Activated naive CD4-positive, alpha-beta T cell treated with anti-CD3 and anti-CD28 coated beads, Interleukin-2, amount 10 ng/mL, durations not matched to agents 7 days and 5 days (primary cell): ENCODE results near the gene TMED1.
"Not testable (repeated sequence)": the region's sequence is repeated elsewhere in the genome, so short reads cannot be mapped to it uniquely, and the experiment has no call there.

ENCODE experiments used
- CTCF ChIA-PET: fragments of 350-600 bp; sonication (Branson Sonifier 250); formaldehyde crosslinking; loops from one replicate; lab custom pipeline; 2021; ENCODE audit warnings: antibody characterized with exemption; lab: Charles Lee
- DNase-seq: peaks from one replicate; pipeline ENCODE4 v3.0.0-alpha.2; 2020
- H3K27ac Mint-ChIP-seq: one replicate; pipeline ENCODE4 v1.8.0; 2021; ENCODE audit warnings: mild to moderate bottlenecking, moderate library complexity, mixed read lengths
- H3K27me3 Mint-ChIP-seq: one replicate; pipeline ENCODE4 v1.8.0; 2021; ENCODE audit warnings: mild to moderate bottlenecking, mixed read lengths
- H3K36me3 Mint-ChIP-seq: one replicate; pipeline ENCODE4 v1.8.0; 2021; ENCODE audit warnings: mixed read lengths
- H3K4me1 Mint-ChIP-seq: one replicate; pipeline ENCODE4 v1.8.0; 2021; ENCODE audit warnings: mixed read lengths
- H3K4me3 Mint-ChIP-seq: one replicate; pipeline ENCODE4 v1.8.0; 2021; ENCODE audit warnings: mild to moderate bottlenecking, moderate library complexity, mixed read lengths
- H3K9me3 Mint-ChIP-seq: one replicate; pipeline ENCODE4 v1.8.0; 2021; ENCODE audit warnings: mixed read lengths

The TMED1 gene

GRCh38 chr19:10835754-10836478 lies at the start of gene TMED1:
TSS of gene TMED1 (minus strand) at chr19:10836212. CDS start at chr19:10836191, 21 bp downstream.
- peak; percentile 99 for DNase-seq
- CTCF ChIA-PET, result interaction anchor here (0.6 to 4.9 kb wide), 8 partner anchors 9 to 682 kb away, joined by 3 to 37 read pairs (median 4); partner anchors contain the start of gene DNM2
- Mint-ChIP-seq H3K27ac (peak within 1 kb of the TSS; percentile 98), H3K9me3 (peaks cover 13% of the 10 kb centered on the region), H3K4me3 (peak within 1 kb of the TSS; percentile 91), H3K27me3 (peaks cover 4% of the 10 kb centered on the region), H3K4me1 (peaks cover 15% of the 10 kb centered on the region), H3K36me3 (peaks cover 24% of the 10 kb centered on the region)

- Mint-ChIP-seq H3K4me3 (no peak overlapping the region), H3K9me3 (no peaks in the 10 kb centered on the region), H3K4me1 (no peaks in the 10 kb centered on the region), H3K27me3 (no peaks in the 10 kb centered on the region), H3K36me3 (no peaks in the 10 kb centered on the region), H3K27ac (no peak overlapping the region)
- DNase-seq, result no peak
- CTCF ChIA-PET, result no interaction called here
Observed at GRCh38 chr19:10885201-10886169, 49.5 kb upstream of the TMED1 start.

GRCh38 chr19:10884274-10884673 lies 48.3 kb upstream of the TMED1 start:
- H3K4me3 Mint-ChIP-seq, result no peak overlapping the region
- CTCF ChIA-PET, result interaction anchor here (1.4 kb wide), 1 partner anchor 21 kb away, joined by 3 read pairs; no protein-coding TSS in a partner anchor
- H3K36me3 Mint-ChIP-seq, result peaks cover 1% of the 10 kb centered on the region
- H3K27ac Mint-ChIP-seq, result no peak overlapping the region
- DNase-seq, result no peak
- peaks cover 3% of the 10 kb centered on the region for H3K4me1 Mint-ChIP-seq
- H3K9me3 Mint-ChIP-seq, result no peaks in the 10 kb centered on the region
- H3K27me3 Mint-ChIP-seq, result no peaks in the 10 kb centered on the region

GRCh38 chr19:10882108-10882457 lies 46.1 kb upstream of the TMED1 start:
- Mint-ChIP-seq H3K4me3 (no peak overlapping the region), H3K36me3 (peaks cover 5% of the 10 kb centered on the region), H3K9me3 (no peaks in the 10 kb centered on the region), H3K27ac (no peak overlapping the region), H3K27me3 (no peaks in the 10 kb centered on the region), H3K4me1 (peaks cover 19% of the 10 kb centered on the region)
- CTCF ChIA-PET, result interaction anchor here (0.6 to 2.0 kb wide), 3 partner anchors 11 to 998 kb away, joined by 3 to 7 read pairs (median 4); no protein-coding TSS in a partner anchor
- no peak for DNase-seq

GRCh38 chr19:10881403-10882107 lies 45.5 kb upstream of the TMED1 start:
- H3K27ac Mint-ChIP-seq, result no peak overlapping the region
- CTCF ChIA-PET, result interaction anchor here (0.6 to 2.0 kb wide), 3 partner anchors 11 to 998 kb away, joined by 3 to 7 read pairs (median 4); no protein-coding TSS in a partner anchor
- peaks cover 23% of the 10 kb centered on the region for H3K4me1 Mint-ChIP-seq

GRCh38 chr19:10878253-10878652 lies 42.2 kb upstream of the TMED1 start:
- no peaks in the 10 kb centered on the region for H3K9me3 Mint-ChIP-seq
- peaks cover 28% of the 10 kb centered on the region for H3K4me1 Mint-ChIP-seq
- peaks cover 5% of the 10 kb centered on the region for H3K36me3 Mint-ChIP-seq
- CTCF ChIA-PET, result no interaction called here
- DNase-seq, result no peak
- H3K27me3 Mint-ChIP-seq, result no peaks in the 10 kb centered on the region
- H3K4me3 Mint-ChIP-seq, result no peak overlapping the region
- peak overlapping the region; percentile 56 for H3K27ac Mint-ChIP-seq

More at GRCh38 chr19:10881403-10882107, 45.5 kb upstream of the TMED1 start:
- Mint-ChIP-seq H3K27me3 (no peaks in the 10 kb centered on the region), H3K36me3 (peaks cover 5% of the 10 kb centered on the region), H3K4me3 (no peak overlapping the region), H3K9me3 (no peaks in the 10 kb centered on the region)
- DNase-seq, result no peak

GRCh38 chr19:10877608-10878007 lies 41.6 kb upstream of the TMED1 start:
- H3K4me3 Mint-ChIP-seq, H3K9me3 Mint-ChIP-seq, H3K27me3 Mint-ChIP-seq, CTCF ChIA-PET, H3K36me3 Mint-ChIP-seq, H3K27ac Mint-ChIP-seq, DNase-seq: not testable (repeated sequence)
- H3K4me1 Mint-ChIP-seq, result peaks cover 35% of the 10 kb centered on the region

GRCh38 chr19:10876459-10877240 lies 40.6 kb upstream of the TMED1 start:
- Mint-ChIP-seq H3K27ac (no peak overlapping the region), H3K27me3 (no peaks in the 10 kb centered on the region), H3K9me3 (no peaks in the 10 kb centered on the region), H3K4me1 (peaks cover 38% of the 10 kb centered on the region), H3K4me3 (no peak overlapping the region), H3K36me3 (peaks cover 5% of the 10 kb centered on the region)
- no peak for DNase-seq
- CTCF ChIA-PET, result no interaction called here

GRCh38 chr19:10874024-10874423 lies 38.0 kb upstream of the TMED1 start:
- no peak for DNase-seq
- H3K27ac Mint-ChIP-seq, result no peak overlapping the region
- H3K36me3 Mint-ChIP-seq, result peaks cover under 1% of the 10 kb centered on the region
- CTCF ChIA-PET, result interaction anchor here (0.6 to 1.3 kb wide), 2 partner anchors 10 to 67 kb away, joined by 3 to 5 read pairs; no protein-coding TSS in a partner anchor
- no peaks in the 10 kb centered on the region for H3K9me3 Mint-ChIP-seq
- H3K27me3 Mint-ChIP-seq, result no peaks in the 10 kb centered on the region
- peaks cover 42% of the 10 kb centered on the region for H3K4me1 Mint-ChIP-seq
- peak overlapping the region; percentile 53 for H3K4me3 Mint-ChIP-seq

GRCh38 chr19:10872546-10873107 lies 36.6 kb upstream of the TMED1 start:
- no peak for DNase-seq
- peak overlapping the region; percentile 79 for H3K4me3 Mint-ChIP-seq
- CTCF ChIA-PET, result interaction anchor here (0.5 to 1.7 kb wide), 8 partner anchors 9 to 429 kb away, joined by 3 to 8 read pairs (median 4); partner anchors contain the start of genes DNM2 and SMARCA4
- no peaks in the 10 kb centered on the region for H3K36me3 Mint-ChIP-seq
- no peaks in the 10 kb centered on the region for H3K9me3 Mint-ChIP-seq
- no peaks in the 10 kb centered on the region for H3K27me3 Mint-ChIP-seq
- peak overlapping the region; percentile 84 for H3K27ac Mint-ChIP-seq
- H3K4me1 Mint-ChIP-seq, result peaks cover 38% of the 10 kb centered on the region

- DNase-seq, result peak; percentile 58
Observed at GRCh38 chr19:10871711-10872545, 35.9 kb upstream of the TMED1 start.

More at GRCh38 chr19:10871711-10872545, 35.9 kb upstream of the TMED1 start:
- H3K4me3 Mint-ChIP-seq, result peak overlapping the region; percentile 79
- H3K36me3 Mint-ChIP-seq, result no peaks in the 10 kb centered on the region
- CTCF ChIA-PET, result interaction anchor here (0.5 to 1.9 kb wide), 9 partner anchors 8 to 429 kb away, joined by 3 to 11 read pairs (median 4); partner anchors contain the start of genes DNM2 and SMARCA4
- H3K9me3 Mint-ChIP-seq, result no peaks in the 10 kb centered on the region
- H3K27ac Mint-ChIP-seq, result peak overlapping the region; percentile 76
- H3K4me1 Mint-ChIP-seq, result peaks cover 37% of the 10 kb centered on the region
- H3K27me3 Mint-ChIP-seq, result no peaks in the 10 kb centered on the region
